AG09319 (cell line): ENCODE measurements around the gene SPDL1.
"Not testable (repeated sequence)": the region's sequence is repeated elsewhere in the genome, so short reads cannot be mapped to it uniquely, and the experiment has no call there.

Experiments used
- DNase-seq: peaks from one replicate; pipeline ENCODE4 v3.0.0-alpha.2; 2010; ENCODE audit warnings: low read depth; ENCODE audit errors: extremely low read depth
- TF ChIP-seq, protein P1 (sequence below): IDR thresholded peaks from 2 replicates; pipeline ENCODE4 v1.5.1; 2011; ENCODE audit warnings: low read depth, mild to moderate bottlenecking, inconsistent platforms, low read length, moderate library complexity

SPDL1 gene

DNA sequence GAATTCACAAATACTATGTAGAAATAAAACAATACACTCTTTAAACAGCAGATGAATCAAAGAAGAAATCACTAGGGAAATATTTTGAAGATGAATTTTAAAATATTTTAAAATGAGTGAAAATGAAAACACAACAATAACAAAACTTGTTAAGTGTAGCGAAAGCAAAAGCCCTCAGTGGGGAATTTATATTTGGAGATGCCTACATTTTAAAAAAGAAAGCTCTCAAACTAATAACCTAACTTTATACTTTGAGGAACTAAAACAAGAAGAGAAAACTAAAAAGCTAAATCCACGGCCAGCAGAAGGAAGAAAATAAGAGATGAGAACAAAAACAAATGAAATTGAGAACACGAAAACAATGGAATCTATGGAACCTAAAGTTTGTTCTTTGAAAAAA is 22.7 kb downstream of the SPDL1 start:
- no peak for DNase-seq
- TF ChIP-seq, protein P1, sequence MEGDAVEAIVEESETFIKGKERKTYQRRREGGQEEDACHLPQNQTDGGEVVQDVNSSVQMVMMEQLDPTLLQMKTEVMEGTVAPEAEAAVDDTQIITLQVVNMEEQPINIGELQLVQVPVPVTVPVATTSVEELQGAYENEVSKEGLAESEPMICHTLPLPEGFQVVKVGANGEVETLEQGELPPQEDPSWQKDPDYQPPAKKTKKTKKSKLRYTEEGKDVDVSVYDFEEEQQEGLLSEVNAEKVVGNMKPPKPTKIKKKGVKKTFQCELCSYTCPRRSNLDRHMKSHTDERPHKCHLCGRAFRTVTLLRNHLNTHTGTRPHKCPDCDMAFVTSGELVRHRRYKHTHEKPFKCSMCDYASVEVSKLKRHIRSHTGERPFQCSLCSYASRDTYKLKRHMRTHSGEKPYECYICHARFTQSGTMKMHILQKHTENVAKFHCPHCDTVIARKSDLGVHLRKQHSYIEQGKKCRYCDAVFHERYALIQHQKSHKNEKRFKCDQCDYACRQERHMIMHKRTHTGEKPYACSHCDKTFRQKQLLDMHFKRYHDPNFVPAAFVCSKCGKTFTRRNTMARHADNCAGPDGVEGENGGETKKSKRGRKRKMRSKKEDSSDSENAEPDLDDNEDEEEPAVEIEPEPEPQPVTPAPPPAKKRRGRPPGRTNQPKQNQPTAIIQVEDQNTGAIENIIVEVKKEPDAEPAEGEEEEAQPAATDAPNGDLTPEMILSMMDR: no peak

DNA sequence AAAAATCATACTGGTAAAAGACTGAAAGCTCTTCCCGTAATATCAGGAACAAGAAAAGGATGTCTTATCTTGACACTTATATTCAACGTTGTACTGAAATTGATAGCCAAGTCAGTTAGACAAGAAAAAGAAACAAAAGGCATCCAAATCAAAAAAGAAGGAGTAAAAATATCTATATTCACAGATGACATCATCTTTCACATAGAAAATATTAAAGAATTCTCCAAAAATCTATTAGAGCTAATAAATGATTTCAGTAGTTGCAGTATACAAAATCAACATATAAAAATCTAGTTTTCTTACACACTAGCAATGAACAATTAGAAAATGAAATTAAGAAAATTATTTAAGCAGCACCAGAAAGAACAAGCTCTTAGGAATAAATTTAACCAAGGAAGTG is 24.3 kb downstream of the SPDL1 start:
- no peak for DNase-seq
- TF ChIP-seq, protein P1: no peak

DNA sequence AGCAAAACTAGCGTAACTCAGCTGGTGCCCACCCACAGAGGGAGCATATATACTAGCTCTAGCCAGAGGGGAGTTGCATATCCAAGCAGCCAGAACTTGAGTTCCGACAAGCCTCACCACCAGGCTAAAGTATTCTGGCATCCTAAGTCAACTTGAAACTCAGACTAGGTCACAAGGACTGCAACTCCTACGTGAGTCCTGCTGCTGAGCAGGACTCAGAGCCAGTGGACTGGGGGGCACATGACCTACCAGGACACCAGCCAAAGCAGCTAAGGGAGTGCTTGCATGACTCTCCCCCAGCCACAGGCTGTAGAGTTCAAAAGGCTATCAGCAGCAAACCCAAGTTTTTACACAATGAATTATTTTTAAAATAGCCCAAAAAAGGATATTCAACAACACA is 26.1 kb downstream of the SPDL1 start:
- TF ChIP-seq, protein P1: no peak
- no peak for DNase-seq

DNA sequence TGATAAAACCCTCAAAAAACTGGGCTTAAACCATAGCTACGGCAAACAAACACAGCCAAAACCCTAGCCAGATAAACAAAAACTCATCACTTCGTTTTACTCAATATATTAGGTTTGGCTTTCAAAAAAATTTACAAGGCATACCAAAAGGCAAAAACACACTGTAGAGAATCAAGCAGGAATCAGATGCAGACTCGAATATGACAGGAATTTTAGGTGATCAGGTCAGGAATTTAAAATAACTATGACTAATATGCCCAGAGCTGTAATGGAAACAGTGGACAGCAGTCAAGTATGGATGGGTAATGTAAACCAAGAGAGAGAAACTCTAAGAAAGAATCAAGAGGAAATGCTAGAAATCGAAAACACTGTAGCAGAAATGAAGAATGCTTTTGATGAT is 27.0 kb downstream of the SPDL1 start:
- DNase-seq: no peak
- TF ChIP-seq, protein P1: no peak

DNA sequence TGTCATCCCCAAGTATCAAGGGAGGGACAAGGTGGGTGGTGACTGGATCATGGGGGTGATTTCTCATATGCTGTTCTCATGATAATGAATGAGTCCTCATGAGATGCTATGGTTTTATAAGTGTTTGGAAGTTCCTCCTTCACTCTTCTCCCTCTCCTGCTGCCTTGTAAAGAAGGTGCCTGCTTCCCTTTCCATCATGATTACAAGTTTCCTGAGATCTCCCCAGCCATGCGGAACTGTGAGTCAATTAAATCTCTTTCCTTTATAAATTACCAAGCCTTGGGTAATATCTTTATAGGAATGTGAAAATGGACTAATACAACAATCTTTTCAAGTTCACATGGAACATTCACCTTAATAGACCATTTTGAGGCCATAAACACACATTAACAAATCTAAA is 32.0 kb downstream of the SPDL1 start:
- TF ChIP-seq, protein P1: no peak
- DNase-seq: no peak

DNA sequence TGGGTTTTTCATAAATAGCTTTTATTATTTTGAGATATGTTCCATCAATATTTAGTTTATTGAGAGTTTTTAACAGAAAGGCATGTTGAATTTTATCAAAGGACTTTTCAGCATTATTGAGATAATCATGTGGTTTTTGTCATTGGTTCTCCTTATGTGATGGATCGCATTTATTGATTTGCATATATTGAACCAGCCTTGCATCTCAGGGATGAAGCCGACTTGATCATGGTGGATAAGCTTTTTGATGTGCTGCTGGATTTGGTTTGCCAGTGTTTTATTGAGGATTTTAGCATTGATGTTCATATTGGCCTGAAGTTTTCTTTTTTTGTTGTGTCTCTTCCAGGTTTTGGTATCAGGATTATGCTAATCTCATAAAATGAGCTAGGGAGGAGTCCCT is 40.7 kb downstream of the SPDL1 start:
- DNase-seq: not testable (repeated sequence)

DNA sequence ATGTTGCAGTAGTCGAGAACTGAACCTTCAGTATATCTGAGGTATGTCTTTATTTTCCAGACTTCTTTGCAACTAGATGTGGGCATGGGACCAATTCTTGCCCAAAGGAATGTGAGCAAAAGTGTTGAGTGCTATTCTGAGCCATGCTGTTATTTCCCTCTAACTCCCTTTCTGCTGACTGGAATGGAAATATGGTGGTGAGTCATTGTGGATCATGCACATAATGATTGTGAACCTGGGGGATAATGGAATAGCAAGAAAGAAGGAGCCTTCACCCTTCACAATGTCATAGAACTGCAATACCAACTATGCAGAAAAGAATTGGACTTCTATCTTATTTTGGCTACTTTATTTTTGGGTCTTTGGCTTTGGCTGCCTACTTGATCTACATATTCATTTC is 43.2 kb downstream of the SPDL1 start:
- TF ChIP-seq, protein P1: no peak
- peak; percentile 49 for DNase-seq

DNA sequence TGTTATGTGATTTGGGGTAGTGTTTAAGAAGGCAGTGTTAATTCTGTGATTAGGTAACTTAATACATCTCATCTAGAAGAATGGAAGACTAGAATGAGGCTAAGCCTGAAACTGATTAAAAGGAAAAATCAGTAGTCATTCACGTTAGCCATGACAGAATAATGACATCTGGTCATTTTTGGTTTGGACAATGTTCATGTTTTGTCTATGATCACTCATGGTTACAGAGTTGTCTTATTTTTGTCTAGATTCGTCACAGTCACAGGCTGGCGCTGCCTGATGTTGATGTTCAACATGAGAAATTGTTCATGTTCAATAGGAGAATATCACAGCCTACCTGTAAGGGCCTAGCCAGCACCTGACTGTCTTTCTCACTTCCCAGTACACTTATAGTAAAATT is 44.0 kb downstream of the SPDL1 start:
- TF ChIP-seq, protein P1: no peak
- DNase-seq: no peak
